ENCODE results near the gene CENPN. TPM values are rescaled to one million over a fixed set of nuclear protein-coding genes. Genes with fewer than 3 reads are reported as not detected.

The CENPN gene
- total RNA-seq, 1 experiment from 2014 or later, result 78.6 TPM

GRCh38 chr16:81081014-81081413, 74.0 kb downstream of the CENPN start:
- H4K8ac ChIP-seq (replicated peaks; ENCODE audit: insufficient read length, low read depth, low read length), result no peak overlapping the region
- TF ChIP-seq CTCF (conservative IDR thresholded peaks at IDR 0.05), result no peak
- no peak for DNase-seq
- no peak overlapping the region for H3K14ac ChIP-seq (ENCODE audit: insufficient read depth, low read length)
- H3K18ac ChIP-seq (ENCODE audit: insufficient read length, low read depth, low read length), result no peak overlapping the region
- peaks cover 2 to 3% of the 10 kb centered on the region in 2 experiments; a peak in 1 of 4 replicates for H3K4me1 Mint-ChIP-seq
- H2BK20ac ChIP-seq (ENCODE audit: low read depth, low read length, poor library complexity, severe bottlenecking), result no peak overlapping the region
- no peaks in the 10 kb centered on the region for H3K9me3 ChIP-seq (ENCODE audit: control insufficient read depth, low read depth, low read length)
- H2AFZ ChIP-seq (ENCODE audit: low read length), result no peak overlapping the region
- peaks cover 7 to 24% (median 7%) of the 10 kb centered on the region in 3 experiments; a peak in 5 of 7 replicates for H3K36me3 Mint-ChIP-seq (ENCODE audit: insufficient read depth in 1 of 3, low read depth in 3 of 3)
- H3T11ph ChIP-seq (ENCODE audit: low read length), result no peak overlapping the region
- no peak overlapping the region for H2BK5ac ChIP-seq (ENCODE audit: insufficient read length, low read length)
- no peak overlapping the region for H3K27ac ChIP-seq (ENCODE audit: insufficient read length, low read depth, low read length)
- no CpG with 5 or more reads among the region's 4 CpGs for WGBS (ENCODE audit: extremely low coverage, insufficient read length, low lambda C conversion rate)
- no peak overlapping the region for H4K5ac ChIP-seq (ENCODE audit: insufficient read length, low read depth, low read length)
- H3K4ac ChIP-seq (ENCODE audit: low read depth, low read length), result no peak overlapping the region
- H3K4me1 ChIP-seq (ENCODE audit: insufficient read depth, low read length), result no peaks in the 10 kb centered on the region
- H2BK12ac ChIP-seq (ENCODE audit: insufficient read length, low read depth, low read length), result no peak overlapping the region
- peaks cover 8% of the 10 kb centered on the region for H3K23me2 ChIP-seq (ENCODE audit: insufficient read length, low read depth, low read length, poor library complexity, severe bottlenecking)
- no peaks in the 10 kb centered on the region for H3K27me3 ChIP-seq (ENCODE audit: insufficient read depth, low read length)
- no peak overlapping the region for H3K4me2 ChIP-seq (ENCODE audit: insufficient read depth, insufficient read length, low read length)
- H3K23ac ChIP-seq (ENCODE audit: insufficient read length, low read depth, low read length), result no peak overlapping the region
- no peak overlapping the region for H3K27ac Mint-ChIP-seq
- no peaks in the 10 kb centered on the region for H3K9me3 Mint-ChIP-seq
- H2BK120ac ChIP-seq (ENCODE audit: low read depth, low read length, poor library complexity, severe bottlenecking), result no peak overlapping the region
- no peak overlapping the region for H3K9ac ChIP-seq (ENCODE audit: extremely low read depth, insufficient read length, low read length)
- H2BK15ac ChIP-seq (ENCODE audit: low read depth, low read length), result no peak overlapping the region
- no peaks in the 10 kb centered on the region for H3K79me2 ChIP-seq (ENCODE audit: insufficient read depth, low read length)
- H3K27me3 Mint-ChIP-seq (ENCODE audit: low read depth), result no peaks in the 10 kb centered on the region; the same call in 1 of the 2 replicates
- H3K56ac ChIP-seq (ENCODE audit: insufficient read length, low read depth, low read length), result no peak overlapping the region
- H4K20me1 ChIP-seq (ENCODE audit: control insufficient read depth, insufficient read depth, insufficient read length), result no peaks in the 10 kb centered on the region
- no peak overlapping the region for H3K4me3 Mint-ChIP-seq
- H4K91ac ChIP-seq (ENCODE audit: insufficient read length, low read depth, low read length), result no peak overlapping the region
- no peak overlapping the region for H2AK5ac ChIP-seq (ENCODE audit: insufficient read length, low read length)
- no peaks in the 10 kb centered on the region for H3K79me1 ChIP-seq (ENCODE audit: insufficient read depth, low read depth, low read length, poor library complexity, severe bottlenecking)

Other genes with a start within 250 kb of the CENPN start
- 4.2 and 5.4 TPM in 2 replicates for gene CDYL2, start 202.6 kb upstream of the CENPN start, total RNA-seq (2021)
- 64.2 and 65.7 TPM in 2 replicates for gene CMC2, start 329 bp upstream of the CENPN start, total RNA-seq (2021)
- 56.5 and 66.6 TPM in 2 replicates for gene ATMIN, start 28.6 kb downstream of the CENPN start, total RNA-seq (2021)
- 0.86 and 2.0 TPM in 2 replicates for gene C16orf46, start 70.0 kb downstream of the CENPN start, total RNA-seq (2021)
- gene GCSH, start 89.2 kb downstream of the CENPN start, total RNA-seq (2021), result 85.9 and 87.4 TPM in 2 replicates
- gene BCO1, start 231.5 kb downstream of the CENPN start, total RNA-seq (2021), result not detected in 2 replicates